Lung (tissue), 12 donors: Measurements from ENCODE around the gene RCL1. TPM values are rescaled to one million over a fixed set of nuclear protein-coding genes. Genes with fewer than 3 reads are reported as not detected.

Experiments
- ATAC-seq: fragments of 200-7000 bp; cut with Tn5 transposase; one replicate; pipeline ENCODE4 v1.9.1; 2020; ENCODE audit warnings: moderate number of reproducible peaks; ENCODE audit not compliant: insufficient read depth, low FRiP score
- DNase-seq, 3 donors: peaks; one replicate each; pipeline ENCODE4 v3.0.0-alpha.2; 2013 to 2017
- H3K27ac ChIP-seq, 2 donors: one replicate each; pipeline ENCODE4 v1.5.1; 2013; ENCODE audit warnings: mild to moderate bottlenecking in 2 of 2, moderate library complexity in 2 of 2, control low read depth in 1 of 2, inconsistent platforms in 1 of 2, low read depth in 1 of 2, low read length in 1 of 2
- H3K27me3 ChIP-seq, 3 donors: one replicate each; pipeline ENCODE4 v1.5.1; 2013; ENCODE audit warnings: low read length in 2 of 3; ENCODE audit not compliant: control insufficient read depth in 3 of 3, insufficient read depth in 3 of 3
- H3K36me3 ChIP-seq, 4 donors: one replicate each; pipeline ENCODE4 v1.5.1; 2013; ENCODE audit warnings: low read length in 4 of 4, mild to moderate bottlenecking in 1 of 4, moderate library complexity in 1 of 4; ENCODE audit not compliant: control insufficient read depth in 4 of 4, insufficient read depth in 4 of 4
- H3K4me1 ChIP-seq, 5 donors: one replicate each; pipeline ENCODE4 v1.5.1; 2013; ENCODE audit warnings: low read length in 5 of 5, mild to moderate bottlenecking in 2 of 5, moderate library complexity in 1 of 5; ENCODE audit not compliant: control insufficient read depth in 5 of 5, insufficient read depth in 5 of 5
- H3K4me3 ChIP-seq: one replicate; pipeline ENCODE4 v1.5.1; 2013; ENCODE audit warnings: mild to moderate bottlenecking, control low read depth, moderate library complexity
- H3K9ac ChIP-seq, 2 donors: one replicate each; pipeline ENCODE4 v1.5.1; 2013; ENCODE audit warnings: low read length in 2 of 2, control low read depth in 1 of 2; ENCODE audit not compliant: insufficient read depth in 1 of 2
- H3K9me3 ChIP-seq, 4 donors: one replicate each; pipeline ENCODE4 v1.5.1; 2013; ENCODE audit warnings: low read length in 3 of 4, mild to moderate bottlenecking in 1 of 4, moderate library complexity in 1 of 4; ENCODE audit not compliant: control insufficient read depth in 4 of 4, insufficient read depth in 3 of 4
- CTCF ChIP-seq: IDR thresholded peaks from 2 replicates; pipeline ENCODE4 v1.5.1; 2012; ENCODE audit warnings: mild to moderate bottlenecking; ENCODE audit errors: control extremely low read depth, extremely low read depth
- WGBS, 2 donors: extraction: QIAGEN DNeasy Blood & Tissue Kit; methylation state at CpG; one replicate each; pipeline ENCODE4 v1.1.7; 2013; 5-methylcytosine and 5-hydroxymethylcytosine counted together
- polyA plus RNA-seq, 2 donors: library from polyadenylated mRNA; stranded (reverse); fragments of 200-250 nt; gene quantifications; one replicate each; pipeline ENCODE4 v1.2.1, GENCODE V29; 2013
- total RNA-seq, 2 donors: library from RNA; depleted of rRNA in 1 of 2; stranded (reverse); fragments of >200 nt in 1 of 2; gene quantifications; one replicate each; pipeline ENCODE4 v1.2.1, GENCODE V29; 2014 to 2021
- donor health status: control.
- donor health status: control.
- donor health status: Bipolar disorder and iron deficiency.
- donor health status: healthy.
- donor health status: DM: yes; HTN: yes; CAD: no.

Gene RCL1
- total and polyA plus RNA-seq, 4 donors: 14.8 to 62.2 (median 23.4) TPM

GRCh38 chr9:4826417-4827166 is 33.8 kb downstream of the RCL1 start:
- peak; percentile 37 for ATAC-seq
- Histone ChIP-seq H3K36me3 (peaks cover 0 to 2% (median under 1%) of the 10 kb centered on the region in 4 donors), H3K27ac (no peak overlapping the region), H3K9me3 (no peaks in the 10 kb centered on the region), H3K4me1 (peaks cover 0 to 13% (median 7%) of the 10 kb centered on the region in 5 donors), H3K4me3 (no peak overlapping the region), H3K9ac (no peak overlapping the region), H3K27me3 (no peaks in the 10 kb centered on the region)
- no peak for DNase-seq
- no peak for TF ChIP-seq CTCF
- 78 to 92% methylated on average over 7 of the region's 7 CpGs for WGBS, 2 donors

- ATAC-seq (no peak), DNase-seq (peak in 1 of 3 donors; percentile 13)
- Histone ChIP-seq H3K9ac (no peak overlapping the region), H3K4me3 (no peak overlapping the region), H3K36me3 (peaks cover 0 to 2% (median under 1%) of the 10 kb centered on the region in 4 donors), H3K27me3 (no peaks in the 10 kb centered on the region), H3K4me1 (peaks cover 0 to 13% (median 7%) of the 10 kb centered on the region in 5 donors), H3K27ac (no peak overlapping the region), H3K9me3 (no peaks in the 10 kb centered on the region)
- 80 to 90% methylated on average over 2 of the region's 2 CpGs for WGBS, 2 donors
- TF ChIP-seq CTCF: no peak
Observed at GRCh38 chr9:4827224-4827623, 34.5 kb downstream of the RCL1 start.

- H3K36me3 ChIP-seq: peaks cover 0 to 6% (median 2%) of the 10 kb centered on the region in 4 donors
- H3K27ac ChIP-seq: no peak overlapping the region
- no peaks in the 10 kb centered on the region for H3K9me3 ChIP-seq
- DNase-seq (peak in 2 of 3 donors; percentile 26 to 44), ATAC-seq (no peak)
- H3K9ac ChIP-seq: no peak overlapping the region
- H3K4me1 ChIP-seq: peaks cover 0 to 14% (median 8%) of the 10 kb centered on the region in 5 donors
- H3K27me3 ChIP-seq: no peaks in the 10 kb centered on the region
- no peak overlapping the region for H3K4me3 ChIP-seq
- TF ChIP-seq CTCF: no peak
- WGBS, 2 donors: 85% methylated on average over 2 of the region's 2 CpGs
Observed at GRCh38 chr9:4828761-4829160, 36.0 kb downstream of the RCL1 start.
